Upper lobe of left lung (tissue), 6 donors: ENCODE measurements around the gene EPO. TPM values are rescaled to one million over a fixed set of nuclear protein-coding genes. Genes with fewer than 3 reads are reported as not detected.

Experiments used
- ATAC-seq, 2 donors: fragments of 200-7000 bp; cut with Tn5 transposase; one replicate each; pipeline ENCODE4 v1.9.1; 2022; ENCODE audit warnings: mild to moderate bottlenecking in 2 of 2, moderate library complexity in 2 of 2; ENCODE audit not compliant: low FRiP score in 2 of 2
- DNase-seq, 2 donors: peaks; one replicate each; pipeline ENCODE4 v3.0.0-alpha.2; 2019 to 2020
- H3K27ac ChIP-seq, 4 donors: fragments of 200-600 bp; sonication (generic); one replicate each; pipeline ENCODE4 v1.5.1; 2016 to 2019
- H3K27me3 ChIP-seq, 4 donors: fragments of 200-600 bp; sonication (generic); one replicate each; pipeline ENCODE4 v1.5.1; 2017 to 2019
- H3K36me3 ChIP-seq, 4 donors: fragments of 200-600 bp; sonication (generic); one replicate each; pipeline ENCODE4 v1.5.1; 2016 to 2019
- H3K4me1 ChIP-seq, 4 donors: fragments of 200-600 bp; sonication (generic); one replicate each; pipeline ENCODE4 v1.5.1; 2018 to 2019
- H3K4me3 ChIP-seq, 4 donors: fragments of 200-600 bp; sonication (generic); one replicate each; pipeline ENCODE4 v1.5.1; 2017 to 2019; ENCODE audit warnings: mild to moderate bottlenecking in 2 of 4, moderate library complexity in 1 of 4
- H3K9me3 ChIP-seq, 4 donors: fragments of 200-600 bp; sonication (generic); one replicate each; pipeline ENCODE4 v1.5.1; 2018 to 2019
- EP300 ChIP-seq, 4 donors: sonication (generic); formaldehyde crosslinking; IDR thresholded peaks; one replicate each; pipeline ENCODE4 v1.5.1; 2017; ENCODE audit warnings: antibody characterized with exemption in 4 of 4, control low read depth in 2 of 4
- POLR2A ChIP-seq, 4 donors: fragments of 450-650 bp; IDR thresholded peaks; one replicate each; pipeline ENCODE4 v1.5.1; 2016 to 2017; ENCODE audit warnings: antibody characterized with exemption in 4 of 4, mild to moderate bottlenecking in 2 of 4
- POLR2AphosphoS5 ChIP-seq, 2 donors: sonication (generic); formaldehyde crosslinking; IDR thresholded peaks; one replicate each; pipeline ENCODE4 v1.5.1; 2017; ENCODE audit warnings: antibody characterized with exemption in 2 of 2
- WGBS, 2 donors: methylation state at CpG; one replicate each; pipeline ENCODE4 v1.1.5; 2017 to 2018; 5-methylcytosine and 5-hydroxymethylcytosine counted together
- total RNA-seq, 6 donors: library from RNA; depleted of rRNA in 4 of 6; stranded (reverse); fragments of >200 nt in 4 of 6; gene quantifications; one replicate each; pipeline versions ENCODE4 v1.1.0 to v1.2.1, GENCODE V29; 2016 to 2021
- TF ChIP-seq, protein P1 (sequence below), 6 experiments: fragments of 450-650 bp in 4 of 6; fragments of 200-600 bp in 2 of 6; sonication (generic) in 2 of 6; IDR thresholded peaks; one replicate each; pipeline ENCODE4 v1.5.1; 2016 to 2019; ENCODE audit warnings: antibody characterized with exemption in 6 of 6
- donor health status: DM: no; HTN: no; CAD: no; lungs with moderate emphysema.
- donor health status: DM: no; HTN: yes; CAD: no; lungs with severe emphysema.

Gene EPO
- total RNA-seq, result under 1 TPM in 1 of 6 donors, not detected in 5; 0.20 TPM

DNA sequence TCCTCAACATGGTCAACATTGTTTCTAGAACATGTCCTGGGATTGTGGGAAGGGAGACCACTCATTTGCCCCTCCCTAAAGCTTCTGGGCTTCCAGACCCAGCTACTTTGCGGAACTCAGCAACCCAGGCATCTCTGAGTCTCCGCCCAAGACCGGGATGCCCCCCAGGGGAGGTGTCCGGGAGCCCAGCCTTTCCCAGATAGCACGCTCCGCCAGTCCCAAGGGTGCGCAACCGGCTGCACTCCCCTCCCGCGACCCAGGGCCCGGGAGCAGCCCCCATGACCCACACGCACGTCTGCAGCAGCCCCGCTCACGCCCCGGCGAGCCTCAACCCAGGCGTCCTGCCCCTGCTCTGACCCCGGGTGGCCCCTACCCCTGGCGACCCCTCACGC lies at the start of gene EPO:
EPO (plus strand) TSS at position 190 of the 392 bp plus-strand sequence. CDS start 513 bp downstream, outside the sequence.
- TF ChIP-seq, protein P1, sequence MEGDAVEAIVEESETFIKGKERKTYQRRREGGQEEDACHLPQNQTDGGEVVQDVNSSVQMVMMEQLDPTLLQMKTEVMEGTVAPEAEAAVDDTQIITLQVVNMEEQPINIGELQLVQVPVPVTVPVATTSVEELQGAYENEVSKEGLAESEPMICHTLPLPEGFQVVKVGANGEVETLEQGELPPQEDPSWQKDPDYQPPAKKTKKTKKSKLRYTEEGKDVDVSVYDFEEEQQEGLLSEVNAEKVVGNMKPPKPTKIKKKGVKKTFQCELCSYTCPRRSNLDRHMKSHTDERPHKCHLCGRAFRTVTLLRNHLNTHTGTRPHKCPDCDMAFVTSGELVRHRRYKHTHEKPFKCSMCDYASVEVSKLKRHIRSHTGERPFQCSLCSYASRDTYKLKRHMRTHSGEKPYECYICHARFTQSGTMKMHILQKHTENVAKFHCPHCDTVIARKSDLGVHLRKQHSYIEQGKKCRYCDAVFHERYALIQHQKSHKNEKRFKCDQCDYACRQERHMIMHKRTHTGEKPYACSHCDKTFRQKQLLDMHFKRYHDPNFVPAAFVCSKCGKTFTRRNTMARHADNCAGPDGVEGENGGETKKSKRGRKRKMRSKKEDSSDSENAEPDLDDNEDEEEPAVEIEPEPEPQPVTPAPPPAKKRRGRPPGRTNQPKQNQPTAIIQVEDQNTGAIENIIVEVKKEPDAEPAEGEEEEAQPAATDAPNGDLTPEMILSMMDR (IDR thresholded peaks at IDR 0.05), result no peak
- TF ChIP-seq POLR2AphosphoS5 (IDR thresholded peaks at IDR 0.05), result no peak
- TF ChIP-seq EP300 (IDR thresholded peaks at IDR 0.05), result no peak
- no peak for TF ChIP-seq POLR2A (IDR thresholded peaks at IDR 0.05)
- Histone ChIP-seq H3K9me3 (peaks cover 0 to 7% (median 0%) of the 10 kb centered on the region in 4 donors), H3K36me3 (no peaks in the 10 kb centered on the region), H3K27ac (no peak within 1 kb of the TSS), H3K4me3 (peak within 1 kb of the TSS in 2 of 4 donors; percentile 6 to 18), H3K4me1 (peaks cover 4 to 11% (median 5%) of the 10 kb centered on the region in 4 donors), H3K27me3 (peaks cover 0 to 21% (median 7%) of the 10 kb centered on the region in 4 donors)
- DNase-seq, result no peak
- peak in 1 of 2 donors; percentile 11 for ATAC-seq
- 3 to 8% methylated on average over 2 to 9 of the region's 21 CpGs for WGBS, 2 donors

DNA sequence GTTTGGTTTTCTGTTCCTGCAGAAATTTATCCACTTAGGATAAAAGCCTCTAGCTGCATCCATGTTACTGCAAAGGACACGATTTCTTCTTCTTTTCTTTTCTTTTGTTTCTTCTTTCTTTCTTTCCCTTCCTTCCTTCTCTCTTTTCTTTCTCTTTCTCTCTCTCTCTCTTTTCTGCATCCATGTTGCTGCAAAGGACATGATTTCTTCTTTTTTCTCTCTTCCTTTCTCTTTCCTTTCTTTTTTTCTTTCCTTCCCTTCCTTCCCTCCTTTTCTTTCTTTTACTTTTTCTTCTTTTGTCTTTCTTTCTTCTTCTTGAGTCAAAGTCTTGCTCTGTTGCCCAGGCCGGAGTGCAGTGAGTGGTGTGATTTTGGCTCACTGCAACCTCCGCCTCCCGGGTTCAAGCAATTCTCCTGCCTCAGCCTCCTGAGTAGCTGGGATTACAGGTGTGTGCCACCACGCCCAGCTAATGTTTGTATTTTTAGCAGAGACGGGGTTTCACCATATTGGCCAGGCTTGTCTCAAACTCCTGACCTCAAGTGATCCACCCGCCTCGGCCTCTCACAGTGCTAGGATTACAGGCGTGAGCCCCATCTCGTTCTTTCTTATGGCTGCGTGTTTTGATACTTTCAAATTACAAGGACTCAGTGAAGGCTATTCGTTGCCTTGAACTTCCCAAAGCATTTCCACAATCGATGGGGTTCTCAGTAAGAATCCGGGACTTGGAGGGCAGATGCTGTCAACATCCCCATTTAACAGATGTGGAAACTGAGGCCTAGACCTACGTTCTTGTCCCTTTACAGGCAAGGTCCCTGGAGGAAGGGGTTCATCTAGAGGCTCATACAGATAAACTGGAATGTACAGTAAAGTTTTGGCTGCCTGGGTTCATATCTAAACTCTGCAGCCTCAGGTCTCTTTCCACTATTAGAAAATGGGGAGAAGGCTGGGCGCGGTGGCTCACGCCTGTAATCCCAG lies 48.6 kb upstream of the EPO start:
- no peak for TF ChIP-seq POLR2A (IDR thresholded peaks at IDR 0.05)
- no peak for TF ChIP-seq POLR2AphosphoS5 (IDR thresholded peaks at IDR 0.05)
- TF ChIP-seq EP300 (IDR thresholded peaks at IDR 0.05), result no peak
- TF ChIP-seq, protein P1 (IDR thresholded peaks at IDR 0.05), result no peak
- no peaks in the 10 kb centered on the region for H3K27me3 ChIP-seq
- H3K27ac ChIP-seq, result no peak overlapping the region
- H3K36me3 ChIP-seq, result peaks cover 0 to 5% (median 4%) of the 10 kb centered on the region in 4 donors
- no peaks in the 10 kb centered on the region for H3K9me3 ChIP-seq
- WGBS, 2 donors, result 92 to 95% methylated on average over 17 to 18 of the region's 18 CpGs
- ATAC-seq (no peak), DNase-seq (no peak)
- peaks cover 6 to 21% (median 15%) of the 10 kb centered on the region in 4 donors for H3K4me1 ChIP-seq
- H3K4me3 ChIP-seq, result no peak overlapping the region

DNA sequence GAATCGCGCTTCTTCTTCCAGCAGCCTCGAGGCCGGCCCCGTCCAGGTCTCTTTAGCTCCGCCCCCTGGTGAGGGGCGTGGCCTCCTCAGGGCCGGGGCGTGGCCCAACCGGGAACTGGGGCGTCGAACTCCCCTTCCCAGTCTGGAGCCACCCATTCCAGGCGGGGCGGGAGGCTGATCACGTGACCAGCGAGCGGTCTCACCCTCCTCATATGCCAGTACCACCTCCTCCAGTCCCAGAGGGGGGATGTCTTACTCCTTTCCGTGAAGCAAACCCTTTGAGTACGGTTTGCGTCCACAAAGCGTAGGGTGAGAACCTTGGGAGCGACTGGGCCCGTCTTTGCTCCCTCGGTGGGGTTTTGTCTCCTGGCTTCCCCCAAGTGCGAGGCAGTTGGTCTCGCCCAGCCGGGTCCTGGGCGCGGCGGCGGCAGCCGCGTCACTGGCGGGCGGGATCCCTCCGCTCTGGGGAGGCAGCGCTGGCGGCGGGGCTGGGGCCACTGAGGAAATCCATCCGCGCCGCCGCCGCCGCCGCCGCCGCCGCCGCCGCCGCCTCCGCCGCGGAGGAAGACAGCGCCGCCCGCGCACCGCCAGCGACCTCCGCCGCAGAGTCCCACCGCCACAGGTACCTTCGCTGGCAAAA lies 46.8 kb upstream of the EPO start, which contains the start of gene GNB2:
GNB2 (plus strand) TSS at position 439 of the 640 bp plus-strand sequence. CDS start 2,526 bp downstream, outside the sequence.
- TF ChIP-seq POLR2A (IDR thresholded peaks at IDR 0.05), result peak in 3 of 4 donors; percentile 55 to 93 (median 86)
- TF ChIP-seq EP300 (IDR thresholded peaks at IDR 0.05), result peak in 1 of 4 donors; percentile 69
- TF ChIP-seq, protein P1 (IDR thresholded peaks at IDR 0.05), result peak in 3 of 6 experiments; percentile 27 to 32 (median 31)
- TF ChIP-seq POLR2AphosphoS5 (IDR thresholded peaks at IDR 0.05), result peak; percentile 86 to 95
- Histone ChIP-seq H3K27ac (peak within 1 kb of the TSS; percentile 97 to 100 (median 100)), H3K36me3 (peaks cover 16 to 22% (median 21%) of the 10 kb centered on the region in 4 donors), H3K27me3 (no peaks in the 10 kb centered on the region), H3K9me3 (no peaks in the 10 kb centered on the region), H3K4me1 (peaks cover 6 to 34% (median 18%) of the 10 kb centered on the region in 4 donors), H3K4me3 (peak within 1 kb of the TSS; percentile 87 to 96 (median 94))
- DNase-seq (peak; percentile 100), ATAC-seq (peak; percentile 93 to 97)
- 0% methylated on average over 13 to 27 of the region's 65 CpGs for WGBS, 2 donors

DNA sequence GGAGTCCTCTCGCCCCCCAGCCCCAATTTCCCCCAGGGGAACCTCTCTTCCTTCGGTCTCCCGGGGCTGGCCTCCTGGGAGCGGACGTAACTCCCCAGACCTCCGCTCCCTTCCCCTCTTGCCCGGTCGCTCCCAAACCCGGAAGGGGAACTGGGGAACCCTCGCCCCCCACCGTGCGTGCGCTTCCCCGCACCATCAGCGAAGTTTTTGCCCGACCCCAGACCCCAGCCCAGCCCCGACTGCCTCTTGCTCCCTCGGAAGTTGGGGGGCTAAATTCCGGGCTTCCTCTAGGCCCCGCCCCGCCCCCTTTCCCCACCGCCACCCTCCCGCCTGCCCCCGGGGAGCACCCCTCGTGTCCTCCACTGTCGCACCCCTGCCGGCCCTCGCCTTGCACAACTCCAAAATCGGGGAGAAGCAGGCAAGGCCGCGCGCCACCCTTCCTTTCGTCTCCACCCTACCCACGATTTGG lies 46.3 kb upstream of the EPO start:
- Histone ChIP-seq H3K36me3 (peaks cover 21 to 28% (median 27%) of the 10 kb centered on the region in 4 donors), H3K27ac (peak overlapping the region; percentile 97 to 100 (median 100)), H3K4me1 (peaks cover 6 to 39% (median 20%) of the 10 kb centered on the region in 4 donors), H3K27me3 (no peaks in the 10 kb centered on the region), H3K4me3 (peak overlapping the region; percentile 87 to 96 (median 94)), H3K9me3 (no peaks in the 10 kb centered on the region)
- TF ChIP-seq, protein P1 (IDR thresholded peaks at IDR 0.05), result no peak
- TF ChIP-seq POLR2AphosphoS5 (IDR thresholded peaks at IDR 0.05) (no peak), POLR2A (IDR thresholded peaks at IDR 0.05) (no peak), EP300 (IDR thresholded peaks at IDR 0.05) (no peak)
- peak in 1 of 2 donors; percentile 88 for DNase-seq
- WGBS, 2 donors, result 0 to 2% methylated on average over 4 to 15 of the region's 34 CpGs
- ATAC-seq, result peak in 1 of 2 donors; percentile 1
